A549 (cell line): ENCODE data around the gene ALDH3B2.
"Not testable (repeated sequence)": the region's sequence is repeated elsewhere in the genome, so short reads cannot be mapped to it uniquely, and the experiment has no call there.

ENCODE experiments used
- CHD4 ChIP-seq: fragments of 200-600 bp; sonication (generic); IDR thresholded peaks from 2 replicates; pipeline ENCODE4 v1.6.1; 2016; ENCODE audit warnings: antibody characterized with exemption, mild to moderate bottlenecking, borderline replicate concordance
- CTCF ChIP-seq: fragments of >200 bp; sonication (Bioruptor Twin); formaldehyde crosslinking; IDR thresholded peaks from 3 replicates; pipeline ENCODE4 v1.5.1; 2016
- HDAC2 ChIP-seq: fragments of 200-600 bp; sonication (generic); IDR thresholded peaks from 2 replicates; pipeline ENCODE4 v1.6.1; 2016
- JUN ChIP-seq, 2 experiments: fragments of >200 bp; sonication (Bioruptor Twin); formaldehyde crosslinking; IDR thresholded peaks; 2 replicates in 1 of 2; 3 replicates in 1 of 2; pipeline ENCODE4 v1.6.1; 2016 to 2017
- PHF8 ChIP-seq: fragments of 200-600 bp; sonication (generic); IDR thresholded peaks from 2 replicates; pipeline ENCODE4 v1.6.1; 2016; ENCODE audit warnings: low read depth, mild to moderate bottlenecking, antibody characterized with exemption, moderate library complexity, borderline replicate concordance
- POLR2A ChIP-seq: IDR thresholded peaks from 2 replicates; pipeline ENCODE4 v1.6.1; 2012; ENCODE audit warnings: mild to moderate bottlenecking, low read length
- RAD21 ChIP-seq, 2 experiments: fragments of >200 bp in 1 of 2; sonication (Bioruptor Twin) in 1 of 2; formaldehyde crosslinking in 1 of 2; IDR thresholded peaks in 1 of 2; conservative IDR thresholded peaks in 1 of 2; 2 replicates in 1 of 2; 3 replicates in 1 of 2; pipeline ENCODE4 v1.6.1; 2012 to 2018; ENCODE audit warnings: inconsistent platforms in 1 of 2

DNA sequence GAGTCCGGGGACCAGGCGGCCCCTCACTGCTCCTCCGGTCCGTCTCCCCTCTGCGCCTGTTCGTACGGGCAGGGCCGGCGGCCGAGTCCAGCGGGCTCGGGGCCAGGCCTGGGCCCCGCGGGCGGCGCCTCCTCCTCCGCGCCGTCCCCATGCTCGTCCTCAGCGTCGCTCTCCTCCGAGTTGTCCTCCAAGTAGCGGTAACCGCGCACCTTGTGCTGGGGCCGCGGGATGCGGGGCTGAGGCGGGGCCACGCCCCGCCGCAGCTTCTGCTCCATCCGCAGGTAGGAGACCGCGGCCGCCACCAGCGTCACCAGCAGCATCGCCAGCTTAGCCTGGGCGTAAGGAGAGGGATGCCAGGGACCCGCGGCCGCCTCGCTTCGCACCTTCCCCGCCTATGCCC, 37.3 kb upstream of the ALDH3B2 start:
- TF ChIP-seq HDAC2; PHF8; CTCF; RAD21 (conservative IDR thresholded peaks at IDR 0.05 in 1 of 2, IDR thresholded peaks at IDR 0.05 in 1 of 2); JUN (IDR thresholded peaks at IDR 0.05); POLR2A; CHD4: not testable (repeated sequence)
